HEK293 (cell line): ENCODE data around the gene MPP7.

Experiments
- TCF7L2 ChIP-seq: IDR thresholded peaks from 2 replicates; pipeline ENCODE4 v1.6.1; 2011; ENCODE audit warnings: low read depth, mild to moderate bottlenecking, inconsistent platforms, low read length, moderate library complexity, borderline replicate concordance
- TRIM28 ChIP-seq: IDR thresholded peaks from 2 replicates; pipeline ENCODE4 v1.6.1; 2011; ENCODE audit warnings: low read length, control low read depth, borderline replicate concordance
- ZBTB7A ChIP-seq: fragments of 450-650 bp; formaldehyde crosslinking; IDR thresholded peaks from 2 replicates; pipeline ENCODE4 v1.5.1; 2016; ENCODE audit warnings: low read depth, missing biosample characterization, missing genetic modification characterization
- ZFP41 ChIP-seq: fragments of 450-650 bp; formaldehyde crosslinking; IDR thresholded peaks from 2 replicates; pipeline ENCODE4 v1.5.1; 2016; ENCODE audit warnings: missing biosample characterization, missing genetic modification characterization, borderline replicate concordance
- ZNF121 ChIP-seq: fragments of 450-650 bp; formaldehyde crosslinking; IDR thresholded peaks from 2 replicates; pipeline ENCODE4 v1.5.1; 2016; ENCODE audit warnings: missing biosample characterization, missing genetic modification characterization
- ZNF324 ChIP-seq: fragments of 450-650 bp; formaldehyde crosslinking; IDR thresholded peaks from 2 replicates; pipeline ENCODE4 v1.5.1; 2016; ENCODE audit warnings: missing biosample characterization, missing genetic modification characterization
- TF ChIP-seq, protein P1 (sequence below): fragments of 450-650 bp; formaldehyde crosslinking; IDR thresholded peaks from 2 replicates; pipeline ENCODE4 v1.5.1; 2016; ENCODE audit warnings: missing biosample characterization, missing genetic modification characterization

DNA sequence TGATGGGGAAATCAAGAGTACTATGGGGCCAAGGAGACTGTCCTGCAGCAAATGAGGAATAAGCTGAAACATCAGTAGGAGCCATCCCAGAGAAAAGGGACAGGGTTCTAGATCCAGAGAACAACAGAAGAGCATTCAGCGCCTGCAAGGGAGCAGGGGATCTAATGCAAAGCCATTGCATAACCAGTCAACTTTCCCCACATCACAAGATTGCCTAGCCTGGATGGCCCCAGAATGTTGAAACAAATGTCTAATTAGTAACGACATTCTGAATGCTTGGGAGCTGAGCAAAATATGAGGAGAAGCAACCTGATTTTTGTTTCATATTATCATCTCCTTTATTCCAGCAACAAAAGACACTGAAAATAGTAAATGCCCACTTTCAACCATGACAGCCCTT lies 2.7 kb upstream of the MPP7 start:
- no peak for TF ChIP-seq ZNF121 (tag by site-specific recombination)
- no peak for TF ChIP-seq ZFP41 (tag by site-specific recombination)
- TF ChIP-seq, protein P1, sequence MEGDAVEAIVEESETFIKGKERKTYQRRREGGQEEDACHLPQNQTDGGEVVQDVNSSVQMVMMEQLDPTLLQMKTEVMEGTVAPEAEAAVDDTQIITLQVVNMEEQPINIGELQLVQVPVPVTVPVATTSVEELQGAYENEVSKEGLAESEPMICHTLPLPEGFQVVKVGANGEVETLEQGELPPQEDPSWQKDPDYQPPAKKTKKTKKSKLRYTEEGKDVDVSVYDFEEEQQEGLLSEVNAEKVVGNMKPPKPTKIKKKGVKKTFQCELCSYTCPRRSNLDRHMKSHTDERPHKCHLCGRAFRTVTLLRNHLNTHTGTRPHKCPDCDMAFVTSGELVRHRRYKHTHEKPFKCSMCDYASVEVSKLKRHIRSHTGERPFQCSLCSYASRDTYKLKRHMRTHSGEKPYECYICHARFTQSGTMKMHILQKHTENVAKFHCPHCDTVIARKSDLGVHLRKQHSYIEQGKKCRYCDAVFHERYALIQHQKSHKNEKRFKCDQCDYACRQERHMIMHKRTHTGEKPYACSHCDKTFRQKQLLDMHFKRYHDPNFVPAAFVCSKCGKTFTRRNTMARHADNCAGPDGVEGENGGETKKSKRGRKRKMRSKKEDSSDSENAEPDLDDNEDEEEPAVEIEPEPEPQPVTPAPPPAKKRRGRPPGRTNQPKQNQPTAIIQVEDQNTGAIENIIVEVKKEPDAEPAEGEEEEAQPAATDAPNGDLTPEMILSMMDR (tag by site-specific recombination), result no peak
- TF ChIP-seq TCF7L2, result no peak
- TF ChIP-seq ZNF324 (tag by site-specific recombination), result no peak
- TF ChIP-seq TRIM28, result no peak
- no peak for TF ChIP-seq ZBTB7A (tag by site-specific recombination)
